B cell (primary cell): Measurements from ENCODE around the gene HSD17B1. TPM values are rescaled to one million over a fixed set of nuclear protein-coding genes. Genes with fewer than 3 reads are reported as not detected.

ENCODE experiments used
- ATAC-seq: fragments of 200-7000 bp; cut with Tn5 transposase; one replicate; pipeline ENCODE4 v1.10.0; 2021; ENCODE audit warnings: low read depth, mild to moderate bottlenecking, moderate number of reproducible peaks, moderate library complexity
- CTCF ChIA-PET: fragments of 350-600 bp; sonication (Branson Sonifier 250); formaldehyde crosslinking; loops from one replicate; lab custom pipeline; 2021; ENCODE audit warnings: antibody characterized with exemption, inconsistent platforms; lab: Charles Lee
- POLR2A ChIA-PET: fragments of 350-600 bp; sonication (Branson Sonifier 250); formaldehyde crosslinking; loops from one replicate; lab custom pipeline; 2021; ENCODE audit warnings: antibody characterized with exemption; lab: Charles Lee
- DNase-seq: peaks from one replicate; pipeline ENCODE4 v3.0.0; 2013
- H2AFZ ChIP-seq: 2 replicates; pipeline ENCODE4 v1.6.1; 2012; ENCODE audit warnings: mild to moderate bottlenecking, low read depth, low read length; ENCODE audit not compliant: insufficient read depth, poor library complexity, severe bottlenecking
- H3K27ac ChIP-seq, 2 donors: 1 replicate in 1 of 2; 2 replicates in 1 of 2; pipeline ENCODE4 v1.5.1; 2012 to 2013; ENCODE audit warnings: low read length in 2 of 2, mild to moderate bottlenecking in 2 of 2, moderate library complexity in 1 of 2
- H3K27me3 ChIP-seq, 4 experiments: fragments of 200-600 bp in 1 of 4; sonication (generic) in 1 of 4; replicated peaks in 1 of 4; 1 replicate in 2 of 4; 2 replicates in 2 of 4; pipeline versions ENCODE4 v1.6.1 to v1.7.0; 2013 to 2016; ENCODE audit warnings: low read length in 3 of 4, mild to moderate bottlenecking in 2 of 4, mixed read lengths in 1 of 4, moderate library complexity in 1 of 4; ENCODE audit not compliant: insufficient read depth in 4 of 4, control insufficient read depth in 3 of 4; ENCODE audit errors: control extremely low read depth in 1 of 4
- H3K36me3 ChIP-seq, 2 experiments: replicated peaks in 1 of 2; 1 replicate in 1 of 2; 2 replicates in 1 of 2; pipeline versions ENCODE4 v1.6.1 to v1.7.1; 2013; ENCODE audit warnings: low read length in 1 of 2; ENCODE audit not compliant: insufficient read depth in 2 of 2, control insufficient read depth in 1 of 2; ENCODE audit errors: control extremely low read depth in 1 of 2, extremely low read depth in 1 of 2
- H3K4me1 ChIP-seq, 2 donors: fragments of 200-600 bp in 1 of 2; sonication (generic) in 1 of 2; 1 replicate in 1 of 2; 2 replicates in 1 of 2; pipeline versions ENCODE4 v1.5.1 to v1.6.1; 2013 to 2017; ENCODE audit warnings: low read length in 2 of 2; ENCODE audit not compliant: control insufficient read depth in 2 of 2, insufficient read depth in 2 of 2
- H3K4me2 ChIP-seq: replicated peaks from 2 replicates; pipeline ENCODE3; 2012; ENCODE audit warnings: mild to moderate bottlenecking, low read depth, low read length; ENCODE audit not compliant: poor library complexity, severe bottlenecking
- H3K4me3 ChIP-seq, 5 experiments: fragments of 200-600 bp in 1 of 5; sonication (generic) in 1 of 5; 1 replicate in 3 of 5; 2 replicates in 2 of 5; pipeline versions ENCODE4 v1.5.1 to v1.7.0; 2011 to 2016; ENCODE audit warnings: low read length in 4 of 5, mild to moderate bottlenecking in 4 of 5, low read depth in 2 of 5, control low read depth in 1 of 5, moderate library complexity in 1 of 5; ENCODE audit not compliant: insufficient read depth in 1 of 5; ENCODE audit errors: control extremely low read depth in 1 of 5, extremely low read depth in 1 of 5
- H3K79me2 ChIP-seq: fragments of 200-600 bp; sonication (generic); one replicate; pipeline ENCODE4 v1.6.0; 2016; ENCODE audit warnings: low read length; ENCODE audit not compliant: control insufficient read depth, insufficient read depth
- H3K9ac ChIP-seq: fragments of 200-600 bp; sonication (generic); 2 replicates; pipeline ENCODE4 v1.6.1; 2017; ENCODE audit warnings: mild to moderate bottlenecking, low read length, moderate library complexity
- H3K9me3 ChIP-seq, 3 donors: one replicate each; pipeline versions ENCODE4 v1.6.1 to v1.7.1; 2013; ENCODE audit warnings: low read length in 2 of 3; ENCODE audit not compliant: control insufficient read depth in 2 of 3, insufficient read depth in 1 of 3; ENCODE audit errors: control extremely low read depth in 1 of 3
- H4K20me1 ChIP-seq: 2 replicates; pipeline ENCODE4 v1.6.0; 2012; ENCODE audit warnings: mild to moderate bottlenecking, low read length; ENCODE audit not compliant: insufficient read depth, control insufficient read depth, poor library complexity, severe bottlenecking
- H3K27ac Mint-ChIP-seq: one replicate; pipeline ENCODE4 v1.8.0; 2021; ENCODE audit warnings: mixed read lengths
- H3K27me3 Mint-ChIP-seq: one replicate; pipeline ENCODE4 v1.8.0; 2021; ENCODE audit warnings: mixed read lengths
- H3K4me1 Mint-ChIP-seq: one replicate; pipeline ENCODE4 v1.8.0; 2021; ENCODE audit warnings: mixed read lengths
- H3K4me3 Mint-ChIP-seq: one replicate; pipeline ENCODE4 v1.8.0; 2021; ENCODE audit warnings: mixed read lengths
- H3K9me3 Mint-ChIP-seq: one replicate; pipeline ENCODE4 v1.8.0; 2022; ENCODE audit warnings: mixed read lengths; ENCODE audit not compliant: insufficient read depth
- EZH2 ChIP-seq: IDR thresholded peaks from 2 replicates; pipeline ENCODE4 v1.6.1; 2012; ENCODE audit warnings: borderline replicate concordance, low read depth, mild to moderate bottlenecking, moderate library complexity, low read length; ENCODE audit not compliant: insufficient read depth, poor library complexity, severe bottlenecking
- WGBS: methylation state at CpG from one replicate; pipeline ENCODE4 v1.1.5; 2013; ENCODE audit warnings: missing lambda C conversion rate; ENCODE audit not compliant: insufficient coverage; 5-methylcytosine and 5-hydroxymethylcytosine counted together
- intact Hi-C: fragments of 100-400 bp; cut with micrococcal nuclease; formaldehyde crosslinking; loops from one replicate; pipeline ENCODE4 v1.10.0; 2022
- polyA plus RNA-seq: library from polyadenylated mRNA; depleted of rRNA; stranded (reverse); fragments of >200 nt; gene quantifications from 2 replicates; pipeline ENCODE4 v1.2.3, GENCODE V29; 2012
- total RNA-seq, 2 donors: library from RNA; stranded (reverse); fragments of 120-200 nt in 1 of 2; gene quantifications; 1 replicate in 1 of 2; 2 replicates in 1 of 2; pipeline versions ENCODE4 v1.2.3 to v1.2.4, GENCODE V29; 2013 to 2022
- TF ChIP-seq, protein P1 (sequence below): fragments of 200-600 bp; IDR thresholded peaks from one replicate; pipeline ENCODE4 v1.8.0; 2022; ENCODE audit warnings: antibody characterized with exemption, mild to moderate bottlenecking

Gene HSD17B1
- total and polyA plus RNA-seq, 2 donors (not counting 1 experiment from before 2014, with no cell fraction given), result 1.3 to 3.3 TPM

DNA sequence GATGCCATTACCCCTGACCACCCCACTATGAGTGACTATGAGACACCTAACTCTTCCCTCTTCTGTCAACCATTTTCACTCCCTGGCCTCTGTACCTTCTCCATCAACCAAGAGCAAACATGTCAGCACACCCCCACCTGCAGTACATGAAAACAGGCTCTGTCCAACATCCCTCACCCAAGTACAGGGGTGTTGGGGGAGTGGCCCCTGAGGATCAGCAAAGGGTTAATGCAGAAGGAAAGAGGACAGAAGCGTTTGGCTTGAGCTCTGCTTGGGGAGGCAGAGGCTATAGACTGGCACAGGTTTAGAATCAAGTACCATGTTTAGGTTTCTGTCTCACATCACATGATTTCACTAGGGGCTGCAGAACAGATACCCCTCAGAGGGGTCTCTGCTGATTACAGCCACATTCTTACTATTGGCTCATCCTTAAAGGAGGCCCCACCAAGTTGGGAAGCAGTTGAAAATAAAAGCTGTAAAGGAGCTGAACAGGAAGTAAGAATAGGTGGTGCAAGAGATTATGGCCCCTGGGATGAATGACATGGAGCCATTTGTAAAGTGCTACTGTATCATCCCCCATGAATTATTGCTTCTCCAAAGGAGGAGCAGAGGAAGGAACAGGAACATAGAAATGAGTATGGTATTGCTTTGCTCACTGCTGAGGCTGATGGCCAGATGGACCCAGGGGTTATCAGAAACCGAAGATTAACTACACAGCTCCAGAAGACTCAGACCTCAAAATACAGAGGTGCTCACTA lies 27.2 kb downstream of the HSD17B1 start:
- ChIA-PET CTCF (interaction anchor here (0.9 to 4.2 kb wide), 8 partner anchors 17 to 254 kb away, joined by 3 to 72 read pairs (median 4); partner anchors contain the start of genes BECN1, CCR10, PLEKHH3 and VPS25), POLR2A (interaction anchor here (2.7 kb wide), 1 partner anchor 31 kb away, joined by 12 read pairs; no protein-coding TSS in a partner anchor)
- peaks cover 12 to 30% of the 10 kb centered on the region in 2 donors for H3K4me1 ChIP-seq
- no peak for DNase-seq
- no peak overlapping the region for H2AFZ ChIP-seq
- Mint-ChIP-seq H3K27me3 (no peaks in the 10 kb centered on the region), H3K4me3 (peak overlapping the region; percentile 30), H3K27ac (peak overlapping the region; percentile 78), H3K4me1 (peaks cover 40% of the 10 kb centered on the region), H3K9me3 (no peaks in the 10 kb centered on the region)
- no CpG with 5 or more reads among the region's 2 CpGs for WGBS
- H3K4me2 ChIP-seq, result no peak overlapping the region
- intact Hi-C loops, result loop anchor here (10.0 kb wide), 1 partner anchor 415 kb away; the partner anchor contains the start of gene RPL27
- H3K36me3 ChIP-seq, result peaks cover 12 to 56% of the 10 kb centered on the region in 2 experiments
- H3K9ac ChIP-seq, result no peak overlapping the region
- no peaks in the 10 kb centered on the region for H3K27me3 ChIP-seq
- H3K27ac ChIP-seq, result peak overlapping the region in 1 of 2 donors; percentile 72
- peaks cover 15% of the 10 kb centered on the region for H4K20me1 ChIP-seq
- ATAC-seq, result no peak
- H3K9me3 ChIP-seq, result no peaks in the 10 kb centered on the region
- TF ChIP-seq, protein P1, sequence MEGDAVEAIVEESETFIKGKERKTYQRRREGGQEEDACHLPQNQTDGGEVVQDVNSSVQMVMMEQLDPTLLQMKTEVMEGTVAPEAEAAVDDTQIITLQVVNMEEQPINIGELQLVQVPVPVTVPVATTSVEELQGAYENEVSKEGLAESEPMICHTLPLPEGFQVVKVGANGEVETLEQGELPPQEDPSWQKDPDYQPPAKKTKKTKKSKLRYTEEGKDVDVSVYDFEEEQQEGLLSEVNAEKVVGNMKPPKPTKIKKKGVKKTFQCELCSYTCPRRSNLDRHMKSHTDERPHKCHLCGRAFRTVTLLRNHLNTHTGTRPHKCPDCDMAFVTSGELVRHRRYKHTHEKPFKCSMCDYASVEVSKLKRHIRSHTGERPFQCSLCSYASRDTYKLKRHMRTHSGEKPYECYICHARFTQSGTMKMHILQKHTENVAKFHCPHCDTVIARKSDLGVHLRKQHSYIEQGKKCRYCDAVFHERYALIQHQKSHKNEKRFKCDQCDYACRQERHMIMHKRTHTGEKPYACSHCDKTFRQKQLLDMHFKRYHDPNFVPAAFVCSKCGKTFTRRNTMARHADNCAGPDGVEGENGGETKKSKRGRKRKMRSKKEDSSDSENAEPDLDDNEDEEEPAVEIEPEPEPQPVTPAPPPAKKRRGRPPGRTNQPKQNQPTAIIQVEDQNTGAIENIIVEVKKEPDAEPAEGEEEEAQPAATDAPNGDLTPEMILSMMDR, result no peak
- TF ChIP-seq EZH2, result no peak
- peaks cover 14% of the 10 kb centered on the region for H3K79me2 ChIP-seq
- H3K4me3 ChIP-seq, result no peak overlapping the region
